Activated naive CD8-positive, alpha-beta T cell treated with anti-CD3 and anti-CD28 coated beads, Interleukin-2, amount 10 ng/mL, durations not matched to agents 7 days and 5 days (primary cell): Measurements from ENCODE around the gene MAGOHB. TPM values are rescaled to one million over a fixed set of nuclear protein-coding genes. Genes with fewer than 3 reads are reported as not detected.
A peak's percentile ranks its signal among the peaks of the same experiment; 100 is the strongest.
"Not testable (repeated sequence)": the region's sequence is repeated elsewhere in the genome, so short reads cannot be mapped to it uniquely, and the experiment has no call there.

Experiments
- ATAC-seq: fragments of 150-1000 bp; cut with Tn5 transposase; one replicate; pipeline ENCODE4 v1.10.0; 2021; ENCODE audit warnings: low read depth, moderate library complexity
- POLR2A ChIA-PET: fragments of 350-600 bp; sonication (Branson Sonifier 250); formaldehyde crosslinking; loops from one replicate; lab custom pipeline; 2021; ENCODE audit warnings: antibody characterized with exemption; lab: Charles Lee
- DNase-seq: peaks from one replicate; pipeline ENCODE4 v3.0.0; 2021
- H3K27ac Mint-ChIP-seq: one replicate; pipeline ENCODE4 v1.8.0; 2022; ENCODE audit warnings: mild to moderate bottlenecking, mixed read lengths
- H3K27me3 Mint-ChIP-seq: one replicate; pipeline ENCODE4 v1.8.0; 2022; ENCODE audit warnings: mild to moderate bottlenecking, moderate library complexity, mixed read lengths
- H3K36me3 Mint-ChIP-seq: one replicate; pipeline ENCODE4 v1.8.0; 2021; ENCODE audit warnings: mild to moderate bottlenecking, mixed read lengths
- H3K4me1 Mint-ChIP-seq: one replicate; pipeline ENCODE4 v1.8.0; 2021; ENCODE audit warnings: mixed read lengths
- H3K4me3 Mint-ChIP-seq: one replicate; pipeline ENCODE4 v1.8.0; 2022; ENCODE audit warnings: mild to moderate bottlenecking, moderate library complexity, mixed read lengths
- H3K9me3 Mint-ChIP-seq: one replicate; pipeline ENCODE4 v1.8.0; 2021; ENCODE audit warnings: mixed read lengths
- total RNA-seq, 2 experiments: library from RNA; stranded (reverse); gene quantifications; one replicate each; pipeline ENCODE4 v1.2.3, GENCODE V29; 2021

The MAGOHB gene
- 10 to 100 TPM; 40.0 to 41.5 TPM for total RNA-seq

DNA sequence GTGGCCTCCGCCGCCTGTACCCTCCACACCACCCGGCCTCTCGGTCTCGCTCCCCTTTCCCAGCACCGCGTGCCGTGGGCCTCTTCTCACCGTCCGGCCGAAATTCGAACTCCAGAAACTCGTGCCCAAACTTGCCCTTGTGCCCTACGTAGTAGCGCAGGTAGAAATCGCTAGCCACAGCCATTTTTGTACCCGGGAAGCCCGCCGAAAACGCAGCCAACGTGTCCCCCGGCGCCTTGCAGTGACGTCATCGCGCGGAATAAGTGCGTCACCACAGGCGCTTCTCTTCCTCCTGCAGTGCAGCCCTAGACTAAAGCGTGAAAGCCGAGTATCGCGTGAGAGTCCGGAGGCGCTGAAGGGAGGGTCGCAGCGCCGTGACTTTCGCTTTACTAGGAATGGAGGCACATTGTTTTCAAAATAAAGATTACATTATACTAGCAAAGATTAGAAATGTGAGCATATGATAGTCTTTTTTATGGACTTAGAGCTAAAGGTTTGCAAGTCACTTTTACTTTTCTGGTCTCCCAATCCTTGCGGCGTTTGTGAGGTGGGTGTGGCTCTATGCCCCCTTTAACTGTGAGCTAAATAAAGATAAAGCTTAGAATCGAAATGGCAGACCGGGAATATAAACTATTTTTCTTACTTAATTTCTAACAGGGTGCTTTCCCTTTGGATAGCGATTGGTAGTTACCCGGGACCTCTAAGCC, at the start of gene MAGOHB:
MAGOHB (minus strand) TSS at position 261 of the 707 bp plus-strand sequence; CDS start at position 184, 77 bp downstream.
- no peaks in the 10 kb centered on the region for H3K27me3 Mint-ChIP-seq
- no peaks in the 10 kb centered on the region for H3K9me3 Mint-ChIP-seq
- H3K36me3 Mint-ChIP-seq: peaks cover 17% of the 10 kb centered on the region
- peak; percentile 98 for ATAC-seq
- peaks cover 34% of the 10 kb centered on the region for H3K4me1 Mint-ChIP-seq
- H3K4me3 Mint-ChIP-seq: peak within 1 kb of the TSS; percentile 99
- peak; percentile 100 for DNase-seq
- peak within 1 kb of the TSS; percentile 99 for H3K27ac Mint-ChIP-seq
- POLR2A ChIA-PET: interaction anchor here (0.5 to 2.5 kb wide), 10 partner anchors 10 to 558 kb away, joined by 3 to 8 read pairs (median 4); partner anchors contain the start of gene SMIM10L1

DNA sequence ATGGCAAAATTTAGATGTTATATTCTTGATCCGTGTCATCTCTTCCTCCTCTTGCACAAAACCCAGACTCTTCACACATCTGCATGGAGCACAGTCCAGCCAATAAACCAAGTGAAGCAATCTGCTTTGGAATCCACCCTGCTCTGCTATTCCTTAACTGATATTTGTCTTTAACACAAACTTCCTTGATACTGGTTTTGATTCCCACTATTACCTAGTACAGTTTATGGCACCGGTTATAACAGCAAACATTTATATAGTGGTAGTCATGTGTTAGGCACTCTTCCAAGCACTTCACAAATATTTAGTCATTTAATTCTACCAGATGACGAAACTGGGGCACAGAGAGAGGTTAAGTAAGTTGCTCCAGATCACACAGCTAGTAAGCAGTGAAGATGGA, 47.9 kb upstream of the MAGOHB start:
- H3K9me3 Mint-ChIP-seq: peaks cover 1% of the 10 kb centered on the region
- ATAC-seq: no peak
- H3K27ac Mint-ChIP-seq: no peak overlapping the region
- H3K4me3 Mint-ChIP-seq: no peak overlapping the region
- POLR2A ChIA-PET: no interaction called here
- H3K36me3 Mint-ChIP-seq: peaks cover 8% of the 10 kb centered on the region
- peaks cover 3% of the 10 kb centered on the region for H3K27me3 Mint-ChIP-seq
- no peaks in the 10 kb centered on the region for H3K4me1 Mint-ChIP-seq
- DNase-seq: no peak

DNA sequence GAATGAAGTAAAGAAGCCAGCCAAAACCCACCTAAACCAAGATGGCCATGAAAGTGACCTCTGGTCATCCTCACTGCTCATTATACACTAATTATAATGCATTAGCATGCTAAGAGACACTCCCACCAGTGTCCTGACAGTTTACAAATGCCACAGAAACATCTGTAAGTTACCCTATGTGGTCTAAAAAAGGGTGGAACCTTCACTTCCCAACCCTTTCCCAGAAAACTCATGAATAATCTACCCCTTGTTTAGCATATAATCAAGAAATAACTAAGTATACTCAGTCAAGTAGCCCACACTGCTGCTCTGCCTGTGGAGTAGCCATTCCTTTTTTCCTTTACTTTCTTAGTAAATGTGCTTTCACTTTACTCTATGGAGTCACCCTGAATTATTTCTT, 40.6 kb upstream of the MAGOHB start:
- peaks cover 7% of the 10 kb centered on the region for H3K9me3 Mint-ChIP-seq
- peaks cover 2% of the 10 kb centered on the region for H3K27me3 Mint-ChIP-seq
- peaks cover 19% of the 10 kb centered on the region for H3K36me3 Mint-ChIP-seq
- H3K27ac Mint-ChIP-seq: no peak overlapping the region
- ATAC-seq: no peak
- H3K4me3 Mint-ChIP-seq: no peak overlapping the region
- POLR2A ChIA-PET: no interaction called here
- H3K4me1 Mint-ChIP-seq: peaks cover 1% of the 10 kb centered on the region
- DNase-seq: no peak

DNA sequence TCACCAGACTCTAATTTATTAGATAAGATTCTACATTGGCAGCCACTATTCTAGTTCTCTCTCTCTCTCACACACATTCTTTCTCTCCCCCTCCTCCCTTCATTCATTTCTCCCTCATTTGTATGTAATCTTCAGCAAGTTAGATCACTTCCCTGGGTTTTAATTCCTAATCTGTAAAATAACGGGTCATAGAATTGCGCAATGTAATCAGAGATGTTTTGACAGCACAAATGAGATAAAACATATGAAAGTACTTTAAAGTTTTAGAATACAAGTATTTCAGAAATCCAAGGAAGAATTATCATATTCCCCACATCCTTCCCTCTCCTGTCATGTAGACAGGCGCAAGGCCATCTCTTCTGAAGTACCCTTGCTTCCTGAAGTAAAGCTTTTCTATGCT, 38.8 kb upstream of the MAGOHB start:
- ATAC-seq (no peak), DNase-seq (no peak)
- Mint-ChIP-seq H3K4me1 (peaks cover 1% of the 10 kb centered on the region), H3K27me3 (peaks cover 2% of the 10 kb centered on the region), H3K36me3 (peaks cover 26% of the 10 kb centered on the region), H3K27ac (no peak overlapping the region), H3K4me3 (no peak overlapping the region), H3K9me3 (peaks cover 13% of the 10 kb centered on the region)
- POLR2A ChIA-PET: no interaction called here

DNA sequence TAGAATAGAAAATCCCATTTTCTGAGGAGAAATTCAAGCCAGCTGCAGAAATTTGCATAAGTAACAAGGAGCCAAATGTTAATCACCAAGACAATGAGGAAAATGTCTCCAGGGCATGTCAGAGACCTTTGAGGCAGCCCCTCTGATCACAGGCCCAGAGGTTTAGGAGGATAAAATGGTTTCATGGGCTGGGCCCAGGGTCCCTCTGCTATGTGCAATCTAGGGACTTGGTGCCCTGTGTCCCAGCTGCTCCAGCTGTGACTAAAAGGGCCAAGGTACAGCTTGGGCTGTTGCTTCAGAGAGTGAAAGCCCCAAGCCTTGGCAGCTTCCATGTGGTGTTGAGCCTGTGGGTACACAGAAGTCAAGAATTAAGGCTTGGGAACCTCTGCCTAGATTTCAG, 33.2 kb upstream of the MAGOHB start:
- ATAC-seq, H3K4me1 Mint-ChIP-seq, DNase-seq, H3K4me3 Mint-ChIP-seq, POLR2A ChIA-PET, H3K27ac Mint-ChIP-seq: not testable (repeated sequence)
- Mint-ChIP-seq H3K9me3 (peaks cover 31% of the 10 kb centered on the region), H3K27me3 (peaks cover 17% of the 10 kb centered on the region), H3K36me3 (peaks cover 38% of the 10 kb centered on the region)

DNA sequence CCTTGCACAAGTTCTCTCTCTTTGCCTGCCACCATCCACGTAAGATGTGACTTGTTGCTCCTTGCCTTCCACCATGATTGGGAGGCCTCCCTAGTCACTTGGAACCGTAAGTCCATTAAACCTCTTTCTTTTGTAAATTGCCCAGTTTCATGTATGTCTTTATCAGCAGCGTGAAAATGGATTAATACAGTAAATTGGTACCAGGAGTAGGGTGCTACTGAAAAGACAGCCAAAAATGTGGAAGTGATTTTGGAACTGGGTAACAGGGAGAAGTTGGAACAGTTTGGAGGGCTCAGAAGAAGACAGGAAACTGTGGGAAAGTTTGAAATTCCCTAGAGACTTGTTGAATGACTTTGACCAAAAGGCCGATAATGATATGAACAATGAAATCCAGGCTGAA, 32.5 kb upstream of the MAGOHB start:
- peaks cover 17% of the 10 kb centered on the region for H3K27me3 Mint-ChIP-seq
- POLR2A ChIA-PET: no interaction called here

DNA sequence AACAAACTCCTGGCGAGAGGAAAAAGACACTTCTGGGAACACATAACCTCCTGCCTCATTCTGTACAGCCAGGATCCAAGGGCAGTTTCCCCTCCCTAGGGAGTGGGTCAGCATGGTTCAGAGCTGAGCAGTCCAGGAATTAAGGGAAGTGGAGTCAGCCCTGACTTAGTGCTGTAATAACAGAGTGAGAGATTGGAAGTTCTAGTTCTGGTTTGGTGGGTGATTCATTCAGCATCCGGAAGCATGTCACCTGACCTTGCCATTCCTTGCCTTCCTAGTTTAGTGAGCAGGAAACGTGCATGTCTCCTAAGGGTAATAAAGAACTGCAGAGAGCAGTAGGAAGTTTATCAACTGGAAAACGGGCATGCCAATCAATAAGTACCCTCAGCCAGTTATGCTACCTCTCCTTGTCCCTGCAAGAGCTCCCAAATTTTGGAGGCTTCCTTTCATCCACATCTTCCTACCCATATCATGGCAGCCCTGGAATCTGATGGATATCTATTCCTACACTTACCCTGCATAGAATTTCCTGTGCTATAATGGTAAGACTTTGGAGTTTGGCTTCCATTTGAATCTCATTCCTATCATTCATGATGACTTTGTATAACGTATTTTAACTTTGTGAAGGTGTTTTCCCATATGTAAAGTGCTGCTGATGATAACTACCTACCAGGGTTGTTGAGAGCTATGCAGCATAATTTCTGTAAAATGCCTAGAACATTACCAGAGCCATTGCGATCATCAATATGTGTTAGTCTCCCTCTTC, 28.5 kb upstream of the MAGOHB start:
- peaks cover 15% of the 10 kb centered on the region for H3K27me3 Mint-ChIP-seq
- no peaks in the 10 kb centered on the region for H3K4me1 Mint-ChIP-seq
- H3K9me3 Mint-ChIP-seq: peaks cover 22% of the 10 kb centered on the region
- no peak overlapping the region for H3K4me3 Mint-ChIP-seq
- peaks cover 32% of the 10 kb centered on the region for H3K36me3 Mint-ChIP-seq
- ATAC-seq: no peak
- no peak overlapping the region for H3K27ac Mint-ChIP-seq
- DNase-seq: no peak
- POLR2A ChIA-PET: no interaction called here

More for the DNA sequence above, 32.5 kb upstream of the MAGOHB start:
- Mint-ChIP-seq H3K36me3 (peaks cover 40% of the 10 kb centered on the region), H3K27ac (no peak overlapping the region), H3K4me1 (no peaks in the 10 kb centered on the region), H3K4me3 (no peak overlapping the region), H3K9me3 (peaks cover 31% of the 10 kb centered on the region)
- no peak for DNase-seq
- ATAC-seq: no peak

DNA sequence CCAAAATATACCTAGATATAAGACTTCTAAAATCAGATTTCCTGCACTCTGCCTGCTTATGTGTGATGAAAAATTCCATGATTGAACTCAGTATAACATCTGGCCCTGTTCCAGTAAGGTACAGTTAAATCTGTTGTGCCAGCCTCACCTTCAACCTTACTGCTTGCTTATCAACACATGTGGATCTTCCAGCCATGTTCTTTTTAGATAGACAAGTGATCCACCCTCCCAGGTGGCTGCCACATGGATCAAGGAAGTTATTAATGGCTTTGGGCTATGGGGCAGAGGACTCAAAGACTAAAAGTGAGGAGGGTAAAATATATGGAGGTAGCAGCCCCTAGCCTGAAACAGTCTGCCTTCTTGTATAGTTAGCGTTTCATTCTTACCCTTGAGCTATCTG, 25.3 kb upstream of the MAGOHB start:
- no peak for ATAC-seq
- no peak for DNase-seq
- Mint-ChIP-seq H3K27ac (no peak overlapping the region), H3K27me3 (peaks cover 7% of the 10 kb centered on the region), H3K36me3 (peaks cover 20% of the 10 kb centered on the region), H3K4me1 (no peaks in the 10 kb centered on the region), H3K4me3 (no peak overlapping the region), H3K9me3 (peaks cover 1% of the 10 kb centered on the region)
- POLR2A ChIA-PET: no interaction called here

DNA sequence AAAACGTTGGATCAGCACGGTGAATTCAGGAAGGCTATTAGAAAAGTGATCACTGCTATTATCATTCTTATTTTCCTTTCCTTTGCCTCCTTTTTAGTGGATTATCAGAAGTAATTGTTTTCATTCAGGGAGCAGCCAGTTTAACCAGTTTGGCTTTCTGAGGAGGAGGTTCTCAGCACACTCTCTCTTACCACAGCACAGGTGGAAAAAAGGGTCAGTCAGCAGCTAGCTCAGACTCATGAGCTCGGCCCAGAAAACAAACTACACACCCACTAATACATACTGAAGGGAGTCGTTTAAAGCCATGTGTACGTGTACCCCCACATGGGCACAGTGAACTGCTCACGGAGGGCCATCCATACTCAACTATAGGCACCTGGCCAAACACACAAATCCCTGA, 23.2 kb upstream of the MAGOHB start:
- Mint-ChIP-seq H3K9me3 (no peaks in the 10 kb centered on the region), H3K4me1 (no peaks in the 10 kb centered on the region), H3K27me3 (no peaks in the 10 kb centered on the region), H3K27ac (no peak overlapping the region), H3K36me3 (peaks cover 24% of the 10 kb centered on the region), H3K4me3 (no peak overlapping the region)
- DNase-seq (no peak), ATAC-seq (no peak)
- POLR2A ChIA-PET: no interaction called here

DNA sequence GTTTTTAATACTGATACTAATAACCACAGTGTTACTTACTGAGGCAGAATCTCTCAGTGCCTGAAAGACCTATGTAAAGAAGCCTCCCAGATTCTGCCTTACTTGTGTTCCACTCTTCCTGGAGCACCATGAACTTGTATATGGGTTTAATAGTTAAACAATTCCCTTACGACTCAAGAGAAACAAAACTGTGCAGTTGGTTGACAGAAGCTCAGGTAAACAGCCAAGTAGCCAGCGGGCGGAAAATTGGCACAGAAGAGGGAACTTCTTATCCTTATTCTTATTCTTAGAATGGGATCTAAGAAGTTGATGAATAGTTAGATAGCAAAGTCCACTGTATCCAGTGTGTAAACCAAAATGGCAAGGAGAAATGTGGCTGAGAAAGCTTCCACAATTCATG, 22.7 kb upstream of the MAGOHB start:
- POLR2A ChIA-PET: no interaction called here
- no peaks in the 10 kb centered on the region for H3K9me3 Mint-ChIP-seq
- H3K4me1 Mint-ChIP-seq: no peaks in the 10 kb centered on the region
- H3K4me3 Mint-ChIP-seq: no peak overlapping the region
- no peak for ATAC-seq
- no peak for DNase-seq
- H3K27ac Mint-ChIP-seq: no peak overlapping the region
- peaks cover 23% of the 10 kb centered on the region for H3K36me3 Mint-ChIP-seq
- no peaks in the 10 kb centered on the region for H3K27me3 Mint-ChIP-seq

DNA sequence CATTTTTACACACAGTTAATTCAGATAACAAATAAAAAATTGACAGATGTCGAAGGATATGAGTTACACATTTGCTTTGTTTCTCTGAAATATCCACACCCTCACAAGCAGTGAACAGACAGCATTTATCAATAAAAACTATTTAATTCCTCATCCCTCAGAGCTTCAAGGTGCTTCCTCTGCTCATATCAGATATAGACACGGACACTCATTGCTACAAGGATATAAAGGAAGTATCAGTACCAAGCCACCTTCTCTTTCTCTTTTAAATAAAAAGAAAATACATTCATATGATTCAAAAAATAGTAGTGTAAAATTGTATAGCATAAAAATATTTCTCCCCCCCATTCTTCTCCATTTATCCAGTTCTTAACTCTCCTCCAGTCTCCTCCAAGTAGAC, 21.9 kb upstream of the MAGOHB start:
- Mint-ChIP-seq H3K27me3 (no peaks in the 10 kb centered on the region), H3K27ac (no peak overlapping the region), H3K4me1 (no peaks in the 10 kb centered on the region), H3K9me3 (no peaks in the 10 kb centered on the region), H3K4me3 (no peak overlapping the region), H3K36me3 (peaks cover 20% of the 10 kb centered on the region)
- no peak for ATAC-seq
- POLR2A ChIA-PET: no interaction called here
- DNase-seq: no peak

DNA sequence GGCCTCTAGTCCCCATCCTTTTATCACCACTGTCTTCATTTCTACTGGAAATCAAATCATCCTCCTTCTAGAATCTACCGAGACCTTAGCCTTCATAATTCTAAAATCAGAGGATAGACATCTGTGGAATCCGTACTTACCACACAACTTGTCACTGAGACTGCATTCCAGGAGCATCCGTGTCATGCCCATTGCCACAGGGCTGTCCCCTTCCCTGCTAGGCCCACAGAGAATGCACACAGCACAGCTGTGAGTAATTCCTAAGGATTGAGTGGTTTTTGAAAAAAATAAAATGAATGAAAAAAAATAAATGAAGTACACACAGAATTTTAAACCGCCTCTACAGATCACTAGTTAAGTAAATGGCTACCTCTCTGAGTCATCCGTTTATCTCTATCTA, 21.0 kb upstream of the MAGOHB start:
- H3K27ac Mint-ChIP-seq: no peak overlapping the region
- ATAC-seq: no peak
- H3K4me3 Mint-ChIP-seq: no peak overlapping the region

DNA sequence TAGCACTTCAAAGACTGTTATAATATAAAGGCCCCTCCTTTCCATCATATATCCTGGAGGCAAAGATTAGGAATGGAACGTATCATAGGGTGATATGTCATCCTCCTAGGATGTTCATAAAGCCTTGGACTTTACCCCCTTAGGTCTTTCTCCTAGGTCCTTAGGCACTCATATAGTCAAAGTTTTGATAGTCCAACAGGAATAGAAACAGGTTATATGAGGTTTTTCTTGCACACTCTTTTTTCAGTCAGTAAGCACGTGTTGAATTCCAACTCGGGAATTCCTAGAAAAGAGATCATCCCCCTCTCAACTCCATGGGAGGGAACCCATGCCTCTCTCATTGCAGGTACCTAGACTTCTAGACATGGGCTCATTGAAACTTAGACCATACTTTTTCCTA, 20.1 kb upstream of the MAGOHB start:
- Mint-ChIP-seq H3K4me1 (no peaks in the 10 kb centered on the region), H3K4me3 (no peak overlapping the region), H3K9me3 (no peaks in the 10 kb centered on the region), H3K27me3 (no peaks in the 10 kb centered on the region), H3K27ac (no peak overlapping the region), H3K36me3 (peaks cover 22% of the 10 kb centered on the region)
- POLR2A ChIA-PET: no interaction called here
- ATAC-seq (no peak), DNase-seq (no peak)

More for the DNA sequence above, 21.0 kb upstream of the MAGOHB start:
- Mint-ChIP-seq H3K4me1 (no peaks in the 10 kb centered on the region), H3K36me3 (peaks cover 21% of the 10 kb centered on the region), H3K9me3 (no peaks in the 10 kb centered on the region), H3K27me3 (no peaks in the 10 kb centered on the region)
- POLR2A ChIA-PET: no interaction called here
- DNase-seq: no peak

DNA sequence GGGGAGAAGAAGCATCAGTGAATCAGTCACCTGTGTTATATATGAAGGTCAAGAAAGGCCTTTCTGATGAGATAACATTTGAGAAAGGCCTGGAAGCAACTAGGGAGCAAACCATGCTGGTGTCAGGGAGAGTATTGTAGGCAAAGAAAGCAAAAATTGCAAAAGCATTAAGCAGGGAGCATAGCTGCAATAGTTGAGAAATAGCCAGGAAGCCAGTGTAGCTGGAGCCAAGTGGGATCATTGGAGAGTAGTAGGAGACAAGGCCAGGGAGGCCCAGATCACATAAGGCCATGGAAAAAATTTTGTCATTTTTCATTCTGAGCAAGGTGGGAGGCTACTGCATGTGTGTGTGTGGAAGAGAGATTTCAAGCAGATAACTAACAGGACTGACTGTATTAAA, 18.8 kb upstream of the MAGOHB start:
- DNase-seq (no peak), ATAC-seq (no peak)
- Mint-ChIP-seq H3K27me3 (no peaks in the 10 kb centered on the region), H3K9me3 (no peaks in the 10 kb centered on the region), H3K36me3 (peaks cover 30% of the 10 kb centered on the region), H3K27ac (no peak overlapping the region), H3K4me1 (no peaks in the 10 kb centered on the region), H3K4me3 (no peak overlapping the region)
- POLR2A ChIA-PET: no interaction called here
